COLO668 (cell line): ENCODE data around the gene DDB1.
"Not testable (repeated sequence)": the region's sequence is repeated elsewhere in the genome, so short reads cannot be mapped to it uniquely, and the experiment has no call there.

Source experiments
- DNase-seq: peaks from one replicate; lab custom pipeline; 2025; ENCODE audit not compliant: unreplicated experiment; lab: John Stamatoyannopoulos, UW

Gene DDB1

DNA sequence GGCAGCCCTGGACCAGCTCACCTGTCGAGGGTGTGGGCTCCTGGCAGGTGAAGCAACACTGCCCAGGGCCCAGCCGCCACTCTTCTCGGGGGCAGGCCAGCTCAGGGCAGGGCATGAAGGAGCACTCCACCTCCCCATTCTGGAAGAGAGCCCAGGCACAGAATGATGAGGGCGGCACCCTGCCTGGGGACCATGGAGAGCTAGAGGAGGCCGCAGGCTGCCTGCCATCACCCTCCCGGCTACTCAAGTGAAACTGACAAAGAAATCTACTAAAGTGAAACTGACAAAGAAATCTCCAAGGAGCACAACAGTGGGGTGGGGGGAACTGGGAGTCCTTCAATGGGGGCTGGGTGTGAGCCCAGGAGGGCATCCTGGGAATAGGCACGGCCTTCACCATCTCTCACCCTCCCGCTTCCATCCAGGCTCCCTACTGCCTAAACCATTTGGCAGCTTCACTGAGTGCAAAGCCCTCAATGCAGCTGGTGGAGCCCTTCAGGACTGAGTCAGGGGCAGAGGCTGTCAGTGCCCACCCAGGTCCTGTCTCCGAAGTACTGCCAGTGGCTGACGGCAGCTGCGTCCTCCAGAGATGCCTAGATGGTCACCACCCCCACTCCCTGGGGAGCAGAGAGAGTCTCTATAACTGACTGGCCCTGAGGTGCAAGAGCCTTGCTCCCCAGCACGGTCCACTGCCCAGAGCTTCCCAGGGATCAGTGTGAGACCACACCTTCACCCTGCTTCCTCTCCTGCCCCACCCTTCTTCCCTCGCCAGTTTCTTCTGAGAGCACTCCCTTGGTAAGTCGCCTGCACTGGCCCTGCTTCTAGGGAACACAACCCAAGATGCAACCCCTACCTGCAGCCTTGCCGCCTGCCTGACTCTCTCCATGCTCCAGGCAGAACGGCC lies 59.5 kb downstream of the DDB1 start:
- peak; percentile 38 for DNase-seq

DNA sequence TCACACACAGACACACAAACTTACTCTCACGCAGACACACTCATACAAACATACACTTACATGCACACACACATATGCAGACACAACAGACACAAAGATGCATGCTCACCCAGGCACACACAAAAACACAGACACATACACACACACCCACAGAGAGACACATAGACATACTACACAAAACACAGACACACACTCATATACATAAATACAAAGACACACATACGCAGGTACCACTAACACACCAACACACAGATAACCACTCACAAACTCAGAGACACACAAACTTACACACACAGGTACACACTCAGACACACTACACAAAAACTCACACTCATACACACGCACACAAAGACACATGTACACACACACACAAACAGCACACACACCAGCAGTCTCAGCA lies 60.2 kb downstream of the DDB1 start:
- no peak for DNase-seq

DNA sequence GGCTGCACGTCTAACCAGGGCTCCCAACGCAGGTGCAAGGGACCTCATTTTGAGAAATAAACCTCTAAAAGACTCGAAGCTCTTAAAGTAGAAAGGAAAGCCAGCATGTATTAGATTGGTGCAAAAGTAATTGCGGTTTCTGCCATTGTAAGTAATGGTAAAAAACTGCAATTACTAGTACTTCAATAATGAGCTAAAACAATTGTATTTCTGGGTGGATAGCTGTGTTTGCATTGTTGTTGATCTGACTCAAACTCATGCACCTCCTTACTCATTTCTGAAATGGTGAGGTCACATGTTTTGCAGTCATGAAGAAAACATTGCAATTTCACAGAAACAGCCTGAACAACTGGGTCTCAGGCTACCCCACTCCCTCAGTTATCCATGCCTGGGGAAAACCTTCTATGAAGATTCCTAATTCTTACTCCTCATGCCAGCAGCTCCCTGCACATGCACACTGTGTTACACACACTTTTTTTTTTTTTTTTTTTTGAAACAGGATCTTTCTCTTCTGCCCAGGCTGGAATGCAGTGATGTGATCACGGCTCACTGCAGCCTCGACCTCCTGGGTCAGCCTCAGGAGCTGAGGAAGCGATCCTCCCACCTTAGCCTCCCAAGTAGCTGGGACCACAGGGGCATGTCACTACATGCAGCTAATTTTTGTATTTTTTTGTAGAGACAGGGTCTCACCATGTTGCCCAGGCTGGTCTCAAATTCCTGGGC lies 62.4 kb downstream of the DDB1 start:
- no peak for DNase-seq

DNA sequence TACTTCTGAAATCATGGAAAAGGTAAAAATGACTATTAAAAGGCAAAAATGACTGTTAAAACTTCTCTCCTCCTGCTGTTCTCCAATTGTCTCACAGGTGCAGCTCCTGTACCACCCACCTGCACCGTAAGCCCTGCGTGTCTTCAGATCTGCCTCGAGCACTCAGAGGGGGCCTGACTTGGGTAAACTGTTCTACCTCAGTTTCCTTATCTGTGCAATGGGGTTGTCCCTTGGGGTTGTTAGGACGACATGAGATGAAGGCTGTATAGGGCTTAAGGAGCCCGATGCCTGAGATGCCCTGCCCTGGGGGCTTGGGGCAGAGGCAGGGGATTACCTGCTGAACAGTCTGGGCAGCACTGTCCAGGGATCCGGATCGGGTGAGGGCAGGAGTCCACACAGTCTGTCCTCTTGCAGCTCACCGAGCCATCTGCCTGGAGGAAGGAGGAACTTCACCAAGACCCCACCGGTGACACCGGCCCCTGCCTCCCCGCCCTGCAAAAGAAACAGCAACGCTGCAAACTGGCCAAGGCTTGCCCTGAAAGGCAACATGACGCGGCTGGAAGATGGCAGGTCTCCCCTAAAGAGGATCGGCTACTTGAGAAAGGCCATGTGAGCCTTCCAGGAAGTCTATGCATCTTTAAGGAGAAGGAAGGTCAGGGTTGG lies 64.2 kb downstream of the DDB1 start:
- DNase-seq = no peak

DNA sequence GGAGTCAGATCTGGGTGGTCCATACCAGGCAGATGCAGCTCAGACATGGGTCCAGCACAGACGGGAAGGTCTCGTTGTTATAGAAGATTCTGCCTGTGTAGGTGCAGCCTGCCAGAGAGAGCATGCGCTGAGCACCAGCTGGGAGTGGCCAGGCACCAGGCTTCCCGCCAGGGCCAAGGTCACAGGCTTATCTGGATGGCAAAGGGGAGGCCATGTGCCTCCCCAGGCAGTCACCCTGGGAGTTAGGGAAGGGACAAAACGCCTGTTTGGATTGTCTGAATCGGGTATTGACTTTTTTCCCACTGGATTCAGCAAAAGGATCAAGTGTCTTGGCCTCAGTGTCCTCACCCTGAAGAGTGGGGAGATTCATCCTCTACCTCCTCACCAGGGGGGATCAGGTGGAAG lies 65.5 kb downstream of the DDB1 start:
- no peak for DNase-seq

DNA sequence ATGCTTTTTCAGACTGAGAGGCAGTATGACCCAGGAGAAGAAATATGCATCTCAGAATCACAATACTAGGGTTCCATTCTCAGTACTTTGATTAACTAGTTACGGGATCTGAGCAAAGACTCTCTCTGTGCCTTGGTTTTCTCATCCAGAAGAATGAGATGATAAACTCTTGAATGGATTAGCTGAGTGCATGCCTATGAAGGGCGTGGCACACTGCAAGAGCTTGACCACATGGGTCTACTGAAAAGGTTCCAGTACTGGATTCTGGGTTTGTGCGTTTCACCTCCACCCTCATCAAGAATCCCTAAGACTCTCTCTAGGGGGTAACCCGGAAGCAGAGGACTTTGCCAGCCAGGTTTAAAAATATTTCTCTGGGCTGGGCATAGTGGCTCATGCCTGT lies 66.3 kb downstream of the DDB1 start:
- DNase-seq = no peak

DNA sequence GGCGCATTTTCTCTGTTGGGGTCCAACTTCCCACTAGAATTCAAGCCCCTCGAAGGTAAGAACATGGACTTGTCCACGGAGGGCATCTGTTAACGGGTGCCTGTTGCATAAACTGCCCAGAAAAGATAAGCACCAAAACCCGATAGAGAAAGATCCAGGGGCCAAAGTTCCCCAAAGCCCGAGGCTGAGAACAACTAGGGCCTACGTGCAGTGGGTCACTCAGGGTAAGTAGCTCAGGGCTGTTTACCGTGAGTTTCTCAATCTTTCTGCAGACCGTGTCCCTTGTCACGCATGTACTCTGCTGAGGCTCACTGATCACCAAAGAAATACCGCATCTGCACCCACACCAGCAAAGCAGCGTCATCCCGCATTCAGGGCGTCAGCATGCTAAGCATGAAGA lies 67.5 kb downstream of the DDB1 start:
- DNase-seq = no peak

DNA sequence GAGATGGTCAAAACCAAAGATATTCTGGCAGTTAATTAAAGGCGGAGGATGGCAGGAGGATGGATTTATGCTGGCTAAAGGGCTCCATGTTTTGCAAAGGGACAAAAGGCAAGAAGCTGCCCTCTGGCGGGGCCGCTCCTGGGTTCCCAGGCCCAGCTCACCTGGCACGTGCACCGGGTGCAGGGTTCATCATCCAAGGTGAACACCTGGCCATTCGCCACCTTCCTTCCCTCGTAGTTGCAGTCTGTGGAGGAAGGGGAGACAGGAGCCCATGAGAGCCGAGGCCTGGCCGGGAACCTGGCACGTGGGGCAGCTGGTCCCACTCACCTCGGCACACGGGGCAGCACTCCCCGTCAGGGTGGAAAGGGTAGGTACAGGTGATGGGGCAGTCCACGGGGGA lies 68.1 kb downstream of the DDB1 start:
- DNase-seq = no peak

DNA sequence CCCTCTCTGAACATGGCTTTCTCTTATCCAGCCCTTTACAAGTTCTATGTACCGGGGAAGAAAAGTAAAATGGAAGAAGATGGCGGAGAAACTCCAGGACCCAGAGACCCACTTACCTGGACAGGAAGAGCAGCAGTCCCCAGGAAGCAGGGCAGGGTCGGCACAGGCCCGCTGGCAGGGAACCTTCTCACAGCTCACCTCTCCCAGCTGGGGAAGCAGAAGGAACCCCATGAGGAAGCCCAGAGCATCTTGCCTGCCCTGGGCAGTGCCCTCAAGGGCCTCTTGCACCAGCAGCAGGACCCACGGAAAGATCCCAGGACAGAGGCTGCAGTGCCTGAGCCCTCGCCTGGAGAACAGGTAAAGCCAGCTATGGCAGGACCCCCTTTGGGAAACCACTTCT lies 68.5 kb downstream of the DDB1 start:
- no peak for DNase-seq

DNA sequence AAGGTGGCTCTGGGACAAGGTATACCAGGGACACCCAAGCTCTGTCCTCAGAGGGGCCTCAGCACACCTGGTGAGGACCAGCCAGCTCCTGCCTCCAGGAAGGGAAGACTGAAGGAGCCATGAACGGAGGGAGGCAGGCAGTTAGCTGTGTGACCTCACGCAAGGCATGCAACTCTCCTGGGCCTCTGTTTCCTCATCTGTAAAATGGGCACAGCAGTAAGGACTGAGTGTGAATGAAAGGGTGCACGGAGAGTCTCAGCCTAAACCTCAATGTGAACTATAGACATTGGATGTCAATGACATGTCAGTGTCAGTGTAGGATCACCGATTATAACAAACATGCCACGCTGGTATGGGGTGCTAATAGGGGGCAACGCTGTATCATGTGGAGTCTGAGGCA lies 73.5 kb downstream of the DDB1 start:
- no peak for DNase-seq

DNA sequence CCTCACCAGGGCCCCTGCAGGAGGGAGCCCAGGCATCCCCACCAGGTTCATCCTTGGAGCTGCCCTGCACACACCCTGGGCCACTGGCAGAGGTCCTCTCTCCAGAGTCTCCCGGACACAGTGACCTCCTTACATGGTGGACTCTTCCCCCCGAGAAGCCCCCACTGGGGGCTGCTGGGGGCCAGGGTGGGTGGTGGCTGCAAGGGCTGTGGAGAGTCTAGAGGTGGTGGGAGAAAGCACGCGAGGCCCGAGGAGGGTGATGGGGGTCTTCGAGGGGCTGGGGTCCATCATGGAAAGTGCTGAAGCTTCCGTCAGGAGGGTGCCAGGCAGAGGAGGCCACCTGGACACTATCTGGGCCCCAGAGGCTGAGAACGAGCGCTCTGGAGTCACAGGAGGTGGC lies 74.4 kb downstream of the DDB1 start:
- no peak for DNase-seq

DNA sequence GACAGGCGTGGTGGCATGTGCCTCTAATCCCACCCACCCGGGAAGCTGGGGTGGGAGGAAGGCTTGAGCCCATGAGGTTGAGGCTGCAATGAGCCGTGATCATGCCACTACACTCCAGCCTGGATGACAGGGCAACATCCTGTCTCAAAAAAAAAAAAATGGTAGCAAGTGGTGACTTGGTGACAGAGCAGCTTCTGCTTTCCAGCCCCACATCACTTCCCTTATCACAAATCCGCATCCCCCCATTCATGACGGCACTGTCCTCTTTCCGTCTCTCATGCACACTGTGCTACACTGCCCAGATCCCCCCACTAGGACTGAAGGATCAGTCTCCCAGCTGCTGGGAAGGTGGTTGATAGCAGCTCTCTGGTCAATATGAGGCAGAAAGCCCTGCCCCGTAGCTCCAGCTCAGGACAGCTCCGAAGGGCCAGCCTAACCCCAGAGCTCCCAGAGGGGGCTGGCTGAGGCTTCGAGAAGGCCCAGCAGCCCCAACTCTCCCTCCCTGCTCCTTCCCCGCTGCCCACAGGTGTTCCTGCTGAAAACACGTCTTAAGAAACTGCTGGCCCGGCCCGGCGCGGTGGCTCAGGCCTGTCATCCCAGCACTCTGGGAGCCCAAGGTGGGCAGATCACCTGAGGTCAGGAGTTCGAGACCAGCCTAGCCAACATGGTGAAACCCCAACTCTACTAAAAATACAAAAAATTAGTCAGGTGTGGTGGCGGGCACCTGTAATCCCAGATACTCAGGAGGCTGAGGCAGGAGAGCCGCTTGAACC lies 76.0 kb downstream of the DDB1 start:
- DNase-seq = no peak

DNA sequence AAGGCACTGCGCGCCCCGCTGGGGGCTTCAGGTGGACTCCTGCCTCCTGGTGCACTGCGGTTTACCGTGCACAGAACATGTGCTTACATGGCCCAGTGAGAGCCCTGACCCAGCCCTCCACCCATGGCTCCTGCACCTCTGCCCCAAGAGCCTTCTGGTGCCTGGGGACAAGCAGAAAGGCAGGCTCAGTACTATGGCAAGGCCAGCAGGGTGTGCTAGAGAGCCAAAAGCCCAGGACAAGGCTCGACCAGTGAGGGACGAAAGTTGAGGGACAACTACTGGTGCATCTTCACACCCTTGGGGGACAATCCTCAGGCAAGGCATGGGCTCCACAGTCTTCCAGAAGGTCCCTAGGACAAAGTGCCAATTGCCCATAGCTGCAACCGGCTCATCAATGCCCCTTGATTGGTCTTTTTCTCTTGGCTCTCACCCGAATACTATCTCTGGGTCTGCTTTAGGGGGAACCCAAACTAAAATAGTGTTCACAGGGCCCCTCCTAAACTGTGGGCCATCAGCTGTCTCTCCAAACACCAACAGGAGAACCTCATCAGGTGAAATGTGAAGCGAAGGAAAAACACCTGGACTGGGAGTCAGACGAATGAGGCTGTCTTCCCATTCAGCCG lies 78.4 kb downstream of the DDB1 start:
- DNase-seq = peak; percentile 54

DNA sequence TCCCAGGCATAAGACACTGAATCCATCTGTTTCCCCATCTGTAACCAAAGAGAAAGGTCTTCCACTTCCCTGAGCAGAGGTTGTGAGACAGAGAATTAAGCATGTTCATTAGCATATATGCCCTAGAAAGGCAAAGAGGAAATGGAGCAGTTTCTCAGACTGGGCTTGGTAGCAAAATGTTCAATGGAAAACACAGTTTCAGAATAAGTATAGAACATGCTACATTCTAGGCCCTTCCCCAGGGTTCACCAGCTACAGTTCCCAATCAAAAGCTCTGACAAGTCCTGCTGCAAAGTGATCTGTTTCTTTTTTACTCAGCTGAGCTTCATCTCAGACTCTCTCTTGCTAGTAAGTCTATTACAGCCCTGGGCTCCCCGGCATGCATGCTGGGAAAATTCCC lies 80.6 kb downstream of the DDB1 start:
- DNase-seq = not testable (repeated sequence)

DNA sequence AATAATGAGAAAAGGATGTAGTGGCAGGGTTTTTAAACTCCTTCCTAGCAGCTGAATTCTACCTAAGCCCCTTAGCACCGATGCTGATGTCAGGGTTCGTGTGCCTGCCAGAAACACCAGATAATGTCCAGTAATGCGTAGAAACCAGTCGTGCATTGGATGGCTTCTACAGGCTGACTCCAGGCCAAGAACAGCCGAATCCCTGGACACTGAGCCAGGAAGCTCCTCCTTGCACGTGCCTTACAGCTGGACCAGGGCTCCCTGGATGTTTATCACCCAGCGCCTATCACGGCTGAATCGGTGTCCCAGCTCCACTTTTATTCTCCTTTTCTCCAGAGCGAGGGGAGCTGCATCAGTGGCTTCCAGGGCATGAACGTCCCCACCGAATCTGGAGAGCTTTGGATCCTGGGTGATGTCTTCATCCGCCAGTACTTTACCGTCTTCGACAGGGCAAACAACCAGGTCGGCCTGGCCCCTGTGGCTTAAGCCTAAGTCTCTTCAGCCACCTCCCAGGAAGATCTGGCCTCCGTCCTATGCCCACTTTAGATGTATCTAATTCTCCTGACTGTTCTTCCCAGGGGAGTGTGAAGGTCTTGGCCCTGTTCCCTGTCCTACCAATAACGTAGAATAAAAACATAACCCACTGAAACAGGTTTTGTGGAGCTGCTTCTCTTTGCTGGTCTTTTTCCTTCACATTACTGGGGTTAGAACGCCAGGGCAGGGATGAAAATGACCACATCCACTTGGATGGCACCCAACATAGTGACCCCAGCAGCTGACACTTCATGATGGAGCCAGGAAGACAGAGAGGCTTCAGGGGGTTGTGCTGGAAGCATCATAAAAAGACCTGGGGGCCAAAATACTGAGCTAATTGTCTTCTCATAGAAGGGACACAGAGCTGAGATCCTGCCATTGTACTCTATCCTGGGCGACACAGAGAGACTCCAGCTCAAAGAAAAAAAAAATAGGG lies 81.8 kb downstream of the DDB1 start:
- DNase-seq = not testable (repeated sequence)
